A673 (cell line): ENCODE data around the gene CASP7. TPM values are rescaled to one million over a fixed set of nuclear protein-coding genes. Genes with fewer than 3 reads are reported as not detected.

ENCODE experiments used
- BruUV-seq: library from RNA; stranded (reverse); fragments of 400-500 nt; replicated peaks from 2 replicates; lab custom pipeline; 2021; lab: Mats Ljungman, UMichigan
- CTCF ChIA-PET: fragments of 300-600 bp; sonication (Branson Sonifier 250); formaldehyde crosslinking; loops from one replicate; lab custom pipeline; 2022; ENCODE audit warnings: antibody characterized with exemption; lab: Charles Lee
- POLR2A ChIA-PET: fragments of 300-600 bp; sonication (Branson Sonifier 250); formaldehyde crosslinking; loops from one replicate; lab custom pipeline; 2022; ENCODE audit warnings: antibody characterized with exemption; ENCODE audit not compliant: low non-redundant PET; lab: Charles Lee
- DNase-seq: peaks from one replicate; pipeline ENCODE4 v3.0.0-alpha.2; 2015; ENCODE audit warnings: low spot score
- H3K27ac ChIP-seq: fragments of 200-600 bp; sonication (generic); 2 replicates; pipeline ENCODE4 v1.5.1; 2016; ENCODE audit warnings: mixed run types, low read depth, mild to moderate bottlenecking, mixed read lengths, antibody characterized with exemption, low read length; ENCODE audit not compliant: poor library complexity, severe bottlenecking
- H3K27me3 ChIP-seq: fragments of 200-600 bp; sonication (generic); replicated peaks from 2 replicates; pipeline ENCODE4 v1.6.1; 2017; ENCODE audit warnings: mixed run types, low read depth, mild to moderate bottlenecking, mixed read lengths, antibody characterized with exemption, low read length; ENCODE audit not compliant: insufficient read depth, poor library complexity
- H3K36me3 ChIP-seq: fragments of 200-600 bp; sonication (generic); 2 replicates; pipeline ENCODE4 v1.6.1; 2016; ENCODE audit warnings: mixed run types, mild to moderate bottlenecking, mixed read lengths, antibody characterized with exemption, low read length; ENCODE audit not compliant: insufficient read depth, poor library complexity, severe bottlenecking
- H3K4me1 ChIP-seq: fragments of 200-600 bp; sonication (generic); 2 replicates; pipeline ENCODE4 v1.6.1; 2017; ENCODE audit warnings: mixed run types, mild to moderate bottlenecking, mixed read lengths, antibody characterized with exemption, low read length; ENCODE audit not compliant: insufficient read depth, poor library complexity, severe bottlenecking
- H3K4me3 ChIP-seq: fragments of 200-600 bp; sonication (generic); 2 replicates; pipeline ENCODE4 v1.5.1; 2016; ENCODE audit warnings: low read depth, mixed run types, mild to moderate bottlenecking, mixed read lengths, low read length; ENCODE audit not compliant: poor library complexity, severe bottlenecking
- H3K9me3 ChIP-seq: fragments of 200-600 bp; sonication (generic); 2 replicates; pipeline ENCODE4 v1.6.1; 2016; ENCODE audit warnings: mixed run types, low read depth, mild to moderate bottlenecking, mixed read lengths, antibody characterized with exemption, low read length; ENCODE audit not compliant: poor library complexity, severe bottlenecking
- EZH2 ChIP-seq: fragments of 200-600 bp; sonication (generic); IDR thresholded peaks from 2 replicates; pipeline ENCODE4 v1.6.1; 2017; ENCODE audit warnings: borderline replicate concordance, low read depth, mild to moderate bottlenecking, mixed read lengths, antibody characterized with exemption, low read length; ENCODE audit not compliant: poor library complexity, severe bottlenecking
- intact Hi-C: fragments of 100-400 bp; cut with micrococcal nuclease; formaldehyde crosslinking; loops from one replicate; pipeline ENCODE4 v1.10.0; 2022; ENCODE audit not compliant: unreplicated experiment
- total RNA-seq: library from RNA; stranded (reverse); gene quantifications from 2 replicates; pipeline ENCODE4 v1.2.3, GENCODE V29; 2021
- TF ChIP-seq, protein P1 (sequence below): fragments of 300-800, 200-600 bp; sonication (generic); conservative IDR thresholded peaks from 2 replicates; pipeline ENCODE4 v1.5.1; 2017; ENCODE audit warnings: low read depth, mild to moderate bottlenecking, antibody characterized with exemption, low read length, moderate library complexity, mixed read lengths

The CASP7 gene
- total RNA-seq, 1 experiment from 2014 or later, result 57.7 TPM

DNA sequence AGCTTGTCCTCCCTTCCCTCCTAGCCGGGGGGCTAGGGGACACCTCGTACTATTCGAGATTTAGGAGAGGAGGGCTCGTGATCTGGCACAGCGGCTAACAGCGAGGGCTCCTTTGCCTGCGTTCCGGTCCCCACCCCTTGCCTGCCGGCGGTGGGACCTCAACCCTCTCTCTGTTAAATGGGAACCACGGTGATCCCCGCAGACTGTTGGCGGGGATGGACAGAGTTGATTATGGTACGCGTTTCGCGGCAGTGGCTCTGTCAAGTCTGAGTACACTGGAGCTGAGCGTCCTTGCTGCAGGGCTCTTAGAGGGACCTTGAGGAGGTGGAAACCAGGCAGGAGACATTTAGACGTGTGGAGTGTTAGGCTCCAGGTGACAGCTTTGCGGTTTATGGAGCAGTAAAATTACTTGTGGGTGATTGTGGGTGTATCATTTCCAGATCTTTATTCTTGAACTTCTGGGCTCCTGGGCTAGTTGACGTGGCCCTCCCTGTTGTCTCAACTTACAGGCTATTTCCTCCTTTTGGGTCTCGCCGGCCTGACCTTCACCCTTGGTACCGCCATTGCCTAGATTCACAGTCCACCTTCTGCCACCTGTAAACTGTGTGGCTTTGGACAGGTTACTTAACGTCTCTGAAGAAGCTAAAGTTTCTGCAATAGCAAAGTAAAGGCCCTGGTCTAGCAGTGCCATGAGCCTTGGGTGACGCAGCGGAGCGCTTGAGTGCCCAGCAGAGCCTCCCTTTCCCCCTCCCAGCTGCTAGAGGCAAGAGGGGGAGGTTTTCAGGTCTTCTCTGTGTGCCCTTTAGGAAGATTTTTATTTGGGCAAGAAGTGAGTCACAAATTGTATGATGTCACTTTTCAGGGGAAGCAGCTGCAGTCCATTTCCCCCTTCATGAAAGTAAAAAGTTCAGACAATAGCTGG, 739 bp downstream of the CASP7 start:
- TF ChIP-seq, protein P1, sequence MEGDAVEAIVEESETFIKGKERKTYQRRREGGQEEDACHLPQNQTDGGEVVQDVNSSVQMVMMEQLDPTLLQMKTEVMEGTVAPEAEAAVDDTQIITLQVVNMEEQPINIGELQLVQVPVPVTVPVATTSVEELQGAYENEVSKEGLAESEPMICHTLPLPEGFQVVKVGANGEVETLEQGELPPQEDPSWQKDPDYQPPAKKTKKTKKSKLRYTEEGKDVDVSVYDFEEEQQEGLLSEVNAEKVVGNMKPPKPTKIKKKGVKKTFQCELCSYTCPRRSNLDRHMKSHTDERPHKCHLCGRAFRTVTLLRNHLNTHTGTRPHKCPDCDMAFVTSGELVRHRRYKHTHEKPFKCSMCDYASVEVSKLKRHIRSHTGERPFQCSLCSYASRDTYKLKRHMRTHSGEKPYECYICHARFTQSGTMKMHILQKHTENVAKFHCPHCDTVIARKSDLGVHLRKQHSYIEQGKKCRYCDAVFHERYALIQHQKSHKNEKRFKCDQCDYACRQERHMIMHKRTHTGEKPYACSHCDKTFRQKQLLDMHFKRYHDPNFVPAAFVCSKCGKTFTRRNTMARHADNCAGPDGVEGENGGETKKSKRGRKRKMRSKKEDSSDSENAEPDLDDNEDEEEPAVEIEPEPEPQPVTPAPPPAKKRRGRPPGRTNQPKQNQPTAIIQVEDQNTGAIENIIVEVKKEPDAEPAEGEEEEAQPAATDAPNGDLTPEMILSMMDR, result no peak
- no peak for TF ChIP-seq EZH2
- Histone ChIP-seq H3K36me3 (no peaks in the 10 kb centered on the region), H3K27ac (peak overlapping the region; percentile 95), H3K27me3 (no peaks in the 10 kb centered on the region), H3K9me3 (peaks cover 12% of the 10 kb centered on the region), H3K4me3 (peak overlapping the region; percentile 99), H3K4me1 (no peaks in the 10 kb centered on the region)
- ChIA-PET POLR2A (interaction anchor here (0.6 kb wide), 1 partner anchor 1110 kb away, joined by 4 read pairs; no protein-coding TSS in a partner anchor), CTCF (interaction anchor here (0.5 to 1.3 kb wide), 2 partner anchors 25 to 423 kb away, joined by 4 to 5 read pairs; no protein-coding TSS in a partner anchor)
- BruUV-seq, result TSS peak; percentile 26
- DNase-seq, result peak; percentile 60
- intact Hi-C loops, result no loop called here

DNA sequence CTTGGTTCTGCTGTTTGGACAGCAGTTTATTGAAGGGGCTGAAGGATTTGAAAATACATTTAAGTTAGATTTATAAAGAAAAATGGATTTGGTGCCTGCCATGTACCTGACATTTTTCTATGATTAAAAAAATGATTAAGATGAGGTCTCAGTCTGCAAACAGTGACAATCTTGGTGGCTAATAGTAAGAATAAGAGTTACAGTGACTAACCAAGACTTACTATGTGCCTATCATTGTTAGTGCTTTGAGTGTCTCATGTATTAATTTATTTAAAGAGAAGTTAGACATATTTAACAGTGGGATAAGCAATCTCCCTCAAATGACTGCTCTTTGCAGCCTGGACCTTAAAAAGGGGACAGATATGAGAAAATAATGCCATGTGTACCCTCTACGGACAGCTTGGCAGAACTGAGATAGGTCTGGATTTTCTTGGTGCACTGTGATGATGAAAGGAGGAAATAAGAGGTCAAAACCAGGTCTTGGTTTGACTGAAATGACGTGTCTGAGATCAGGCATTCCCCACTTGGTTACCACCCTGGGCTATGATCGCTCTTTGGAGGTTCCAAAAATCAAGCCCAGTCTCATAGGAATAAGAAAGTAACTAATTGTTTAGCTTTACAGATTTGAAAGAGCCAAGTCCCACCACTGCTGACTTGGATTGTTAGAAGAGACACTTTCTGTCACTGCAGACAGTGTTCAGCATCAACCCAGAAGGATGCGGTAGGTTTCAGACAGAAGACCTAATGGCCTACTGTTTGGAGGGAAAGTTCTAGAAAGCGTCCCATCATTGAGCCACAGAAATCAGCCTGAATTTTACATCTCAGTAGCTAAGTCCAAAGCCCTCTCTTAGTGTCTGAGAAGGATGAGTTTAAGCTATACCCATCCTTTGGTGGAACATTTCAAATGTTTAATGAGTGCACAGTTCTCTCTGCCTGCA, 2.1 kb downstream of the CASP7 start:
- no peak overlapping the region for H3K4me3 ChIP-seq
- ChIA-PET CTCF (interaction anchor here (0.5 kb wide), 1 partner anchor 18 kb away, joined by 6 read pairs; no protein-coding TSS in a partner anchor), POLR2A (no interaction called here)
- DNase-seq, result no peak
- intact Hi-C loops, result no loop called here
- TF ChIP-seq EZH2, result no peak
- TF ChIP-seq, protein P1, result no peak
- no peaks in the 10 kb centered on the region for H3K36me3 ChIP-seq
- H3K27ac ChIP-seq, result no peak overlapping the region
- BruUV-seq, result no TSS peak
- peaks cover 17% of the 10 kb centered on the region for H3K9me3 ChIP-seq
- H3K27me3 ChIP-seq, result no peaks in the 10 kb centered on the region
- H3K4me1 ChIP-seq, result no peaks in the 10 kb centered on the region

- no peak overlapping the region for H3K4me3 ChIP-seq
- no peaks in the 10 kb centered on the region for H3K27me3 ChIP-seq
- intact Hi-C loops, result no loop called here
- no peak overlapping the region for H3K27ac ChIP-seq
- ChIA-PET POLR2A (interaction anchor here (0.7 kb wide), 1 partner anchor 856 kb away, joined by 15 read pairs; no protein-coding TSS in a partner anchor), CTCF (no interaction called here)
- no TSS peak for BruUV-seq
- peaks cover 24% of the 10 kb centered on the region for H3K9me3 ChIP-seq
- TF ChIP-seq EZH2, result no peak
- TF ChIP-seq, protein P1, result no peak
- no peak for DNase-seq
- H3K4me1 ChIP-seq, result no peaks in the 10 kb centered on the region
- H3K36me3 ChIP-seq, result no peaks in the 10 kb centered on the region
Measured at GRCh38 chr10:113683300-113683699, 3.6 kb downstream of the CASP7 start.
